ENCODE measurements around the gene NDUFB2. TPM values are rescaled to one million over a fixed set of nuclear protein-coding genes. Genes with fewer than 3 reads are reported as not detected.

The NDUFB2 gene
- total and polyA plus RNA-seq, 9 of the 15 experiments (the other 6 are each of a cell fraction or from before 2014, with no cell fraction given): 220 to 2,075 (median 320) TPM

- TF ChIP-seq NFE2L1 (tag; IDR thresholded peaks at IDR 0.05; ENCODE audit: borderline replicate concordance, low read depth): no peak
- no peak for TF ChIP-seq DIDO1 (tag; IDR thresholded peaks at IDR 0.05; ENCODE audit: low read depth)
- no peak for TF ChIP-seq HOXB6 (CRISPR knock-in tag; IDR thresholded peaks at IDR 0.05; ENCODE audit: borderline replicate concordance)
- TF ChIP-seq ZFP91 (CRISPR knock-in tag; IDR thresholded peaks at IDR 0.05): no peak
- no peak for TF ChIP-seq FOS (IDR thresholded peaks at IDR 0.05; ENCODE audit: extremely low read depth, insufficient read length)
- TF ChIP-seq HEY1 (CRISPR knock-in tag; IDR thresholded peaks at IDR 0.05; ENCODE audit: borderline replicate concordance): no peak
- TF ChIP-seq ZBED1 (IDR thresholded peaks at IDR 0.05): no peak
- no peak for TF ChIP-seq GMEB1 (CRISPR knock-in tag; IDR thresholded peaks at IDR 0.05)
- no peak for TF ChIP-seq RHOXF2B (CRISPR knock-in tag; conservative IDR thresholded peaks at IDR 0.05)
- TF ChIP-seq HMGXB4 (CRISPR knock-in tag; IDR thresholded peaks at IDR 0.05): no peak
- TF ChIP-seq PHF21A (IDR thresholded peaks at IDR 0.05; ENCODE audit: borderline replicate concordance, low read depth): 0 out of 2 replicates have a peak, but pooled peaks have one; percentile 10
- TF ChIP-seq CSDE1 (IDR thresholded peaks at IDR 0.05): no peak
- 0 out of 2 replicates have a peak, but pooled peaks have one; percentile 44 for TF ChIP-seq ZBTB26 (CRISPR knock-in tag; IDR thresholded peaks at IDR 0.05)
- 0 out of 4 replicates have a peak, but pooled peaks of 1 of the 2 experiments have one; percentile 58 for TF ChIP-seq SIN3A (IDR thresholded peaks at IDR 0.05; ENCODE audit: borderline replicate concordance in 2 of 2, control insufficient read depth in 1 of 2, low read depth in 2 of 2, low read length in 2 of 2)
- TF ChIP-seq SREBF1 (IDR thresholded peaks at IDR 0.05; ENCODE audit: borderline replicate concordance, low read depth, low read length): no peak
- no peak for TF ChIP-seq ZSCAN29 (IDR thresholded peaks at IDR 0.05)
- 0 out of 4 replicates have a peak, but pooled peaks of 1 of the 2 experiments have one; percentile 39 for TF ChIP-seq RCOR1 (IDR thresholded peaks at IDR 0.05; ENCODE audit: borderline replicate concordance in 1 of 2, low read depth in 2 of 2, low read length in 2 of 2)
- TF ChIP-seq KAT7 (CRISPR knock-in tag; IDR thresholded peaks at IDR 0.05; ENCODE audit: borderline replicate concordance): peak; percentile 18; the same call in 1 of the 2 replicates
- TF ChIP-seq TOE1 (IDR thresholded peaks at IDR 0.05; ENCODE audit: borderline replicate concordance): no peak
- TF ChIP-seq TOE1 (CRISPR knock-in tag; IDR thresholded peaks at IDR 0.05; ENCODE audit: borderline replicate concordance, low read depth): no peak
These were observed 1.1 kb downstream of the NDUFB2 start (continued) for GRCh38 chr7:140697447-140698143.

Measured in K562 (cell line).